ENCODE measurements around the gene DNAH5. TPM values are rescaled to one million over a fixed set of nuclear protein-coding genes. Genes with fewer than 3 reads are reported as not detected.

The DNAH5 gene
- polyA plus RNA-seq, 3 donors = not detected

GRCh38 chr5:13658152-13658551 is 286.3 kb downstream of the DNAH5 start:
- Histone ChIP-seq H3K27me3 (ENCODE audit: control insufficient read depth in 2 of 2, insufficient read depth in 2 of 2, low read length in 2 of 2) (no peaks in the 10 kb centered on the region), H3K4me3 (replicated peaks in 1 of 3; ENCODE audit: low read depth in 2 of 3, low read length in 3 of 3) (no peak overlapping the region), H3K4me1 (ENCODE audit: control insufficient read depth in 1 of 2, insufficient read depth in 2 of 2, low read length in 2 of 2) (no peaks in the 10 kb centered on the region), H3K27ac (ENCODE audit: low read depth in 1 of 2, low read length in 2 of 2) (no peak overlapping the region), H3K79me2 (ENCODE audit: insufficient read depth, low read length) (no peaks in the 10 kb centered on the region), H3K36me3 (replicated peaks in 1 of 2; ENCODE audit: control insufficient read depth in 1 of 2, insufficient read depth in 2 of 2, low read length in 2 of 2) (no peaks in the 10 kb centered on the region), H3K9me3 (replicated peaks in 1 of 2; ENCODE audit: control insufficient read depth in 1 of 2, insufficient read depth in 1 of 2, low read length in 2 of 2) (no peaks in the 10 kb centered on the region), H2AFZ (ENCODE audit: insufficient read depth, low read depth, low read length, poor library complexity, severe bottlenecking) (no peak overlapping the region), H3K9ac (ENCODE audit: insufficient read depth, low read length, poor library complexity, severe bottlenecking) (no peak overlapping the region), H3K4me2 (replicated peaks; ENCODE audit: extremely low read depth, low read length, poor library complexity, severe bottlenecking) (no peak overlapping the region), H4K20me1 (ENCODE audit: insufficient read depth, low read length) (no peaks in the 10 kb centered on the region)
- Mint-ChIP-seq H3K27ac (no peak overlapping the region), H3K27me3 (ENCODE audit: low read depth in 3 of 3) (no peaks in the 10 kb centered on the region), H3K9me3 (peaks cover 0 to 6% (median 1%) of the 10 kb centered on the region in 7 donors), H3K4me1 (no peaks in the 10 kb centered on the region), H3K4me3 (no peak overlapping the region), H3K36me3 (no peaks in the 10 kb centered on the region)
- no peak for DNase-seq
- TF ChIP-seq CTCF (IDR thresholded peaks at IDR 0.05) = no peak
- WGBS (ENCODE audit: insufficient coverage) = no CpG with 5 or more reads among the region's 1 CpG
- intact Hi-C loops (cut with micrococcal nuclease) = no loop called here

GRCh38 chr5:13653709-13654108 is 290.8 kb downstream of the DNAH5 start:
- no peak for TF ChIP-seq CTCF (IDR thresholded peaks at IDR 0.05)
- no peak overlapping the region for H2AFZ ChIP-seq (ENCODE audit: insufficient read depth, low read depth, low read length, poor library complexity, severe bottlenecking)
- DNase-seq = no peak
- H3K4me2 ChIP-seq (replicated peaks; ENCODE audit: extremely low read depth, low read length, poor library complexity, severe bottlenecking) = no peak overlapping the region
- no peak overlapping the region for H3K27ac ChIP-seq (ENCODE audit: low read depth in 1 of 2, low read length in 2 of 2)
- WGBS (ENCODE audit: insufficient coverage) = 100% methylated on average over 1 of the region's 2 CpGs
- no peaks in the 10 kb centered on the region for H3K79me2 ChIP-seq (ENCODE audit: insufficient read depth, low read length)
- no peaks in the 10 kb centered on the region for H3K4me1 ChIP-seq (ENCODE audit: control insufficient read depth in 1 of 2, insufficient read depth in 2 of 2, low read length in 2 of 2)
- no peaks in the 10 kb centered on the region for H3K36me3 Mint-ChIP-seq
- H3K9ac ChIP-seq (ENCODE audit: insufficient read depth, low read length, poor library complexity, severe bottlenecking) = no peak overlapping the region
- peaks cover 0 to 6% of the 10 kb centered on the region in 2 donors for H3K9me3 ChIP-seq (replicated peaks in 1 of 2; ENCODE audit: control insufficient read depth in 1 of 2, insufficient read depth in 1 of 2, low read length in 2 of 2)
- no peaks in the 10 kb centered on the region for H3K4me1 Mint-ChIP-seq
- H3K9me3 Mint-ChIP-seq = peaks cover 1 to 8% (median 5%) of the 10 kb centered on the region in 7 donors
- no peak overlapping the region for H3K4me3 Mint-ChIP-seq
- H4K20me1 ChIP-seq (ENCODE audit: insufficient read depth, low read length) = no peaks in the 10 kb centered on the region
- no peak overlapping the region for H3K27ac Mint-ChIP-seq
- H3K4me3 ChIP-seq (replicated peaks in 1 of 3; ENCODE audit: low read depth in 2 of 3, low read length in 3 of 3) = no peak overlapping the region
- intact Hi-C loops (cut with micrococcal nuclease) = no loop called here
- no peaks in the 10 kb centered on the region for H3K27me3 ChIP-seq (ENCODE audit: control insufficient read depth in 2 of 2, insufficient read depth in 2 of 2, low read length in 2 of 2)
- H3K27me3 Mint-ChIP-seq (ENCODE audit: low read depth in 3 of 3) = no peaks in the 10 kb centered on the region
- no peaks in the 10 kb centered on the region for H3K36me3 ChIP-seq (replicated peaks in 1 of 2; ENCODE audit: control insufficient read depth in 1 of 2, insufficient read depth in 2 of 2, low read length in 2 of 2)
